ENCODE measurements around the gene MXD4. TPM values are rescaled to one million over a fixed set of nuclear protein-coding genes. Genes with fewer than 3 reads are reported as not detected.
"Not testable (repeated sequence)": the region's sequence is repeated elsewhere in the genome, so short reads cannot be mapped to it uniquely, and the experiment has no call there.

MXD4 gene
- total RNA-seq, 4 donors from 2014 or later: 33.3 to 62.6 (median 47.6) TPM

DNA sequence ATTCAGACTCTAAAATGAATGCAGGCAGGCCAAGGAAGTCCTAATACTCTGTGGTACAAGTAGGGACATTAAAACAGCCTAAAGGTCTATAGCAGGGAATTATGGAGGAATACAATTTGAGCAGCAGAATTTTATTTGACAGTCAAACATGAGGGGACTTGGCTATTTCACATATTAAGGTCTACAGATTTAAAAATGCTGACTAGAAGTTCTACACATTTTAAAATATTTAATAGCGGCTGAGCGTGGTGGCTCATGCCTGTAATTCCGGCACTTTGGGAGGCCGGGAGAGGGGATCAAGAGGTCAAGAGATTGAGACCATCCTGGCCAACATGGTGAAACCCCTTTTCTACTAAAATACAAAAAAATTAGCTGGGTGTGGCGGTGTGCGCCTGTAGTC, 30.8 kb downstream of the MXD4 start:
- intact Hi-C loops (cut with DNase I; ENCODE audit: low total_unique reads): no loop called here
- no peak overlapping the region for H3K4me3 ChIP-seq (ENCODE audit: low read depth, poor library complexity, severe bottlenecking)
- 94 to 99% methylated on average over 6 of the region's 6 CpGs for WGBS, 2 donors
- DNase-seq (ENCODE audit: low spot score in 2 of 2): no peak
- TF ChIP-seq POLR2A (IDR thresholded peaks at IDR 0.05): no peak
- TF ChIP-seq, protein P1, sequence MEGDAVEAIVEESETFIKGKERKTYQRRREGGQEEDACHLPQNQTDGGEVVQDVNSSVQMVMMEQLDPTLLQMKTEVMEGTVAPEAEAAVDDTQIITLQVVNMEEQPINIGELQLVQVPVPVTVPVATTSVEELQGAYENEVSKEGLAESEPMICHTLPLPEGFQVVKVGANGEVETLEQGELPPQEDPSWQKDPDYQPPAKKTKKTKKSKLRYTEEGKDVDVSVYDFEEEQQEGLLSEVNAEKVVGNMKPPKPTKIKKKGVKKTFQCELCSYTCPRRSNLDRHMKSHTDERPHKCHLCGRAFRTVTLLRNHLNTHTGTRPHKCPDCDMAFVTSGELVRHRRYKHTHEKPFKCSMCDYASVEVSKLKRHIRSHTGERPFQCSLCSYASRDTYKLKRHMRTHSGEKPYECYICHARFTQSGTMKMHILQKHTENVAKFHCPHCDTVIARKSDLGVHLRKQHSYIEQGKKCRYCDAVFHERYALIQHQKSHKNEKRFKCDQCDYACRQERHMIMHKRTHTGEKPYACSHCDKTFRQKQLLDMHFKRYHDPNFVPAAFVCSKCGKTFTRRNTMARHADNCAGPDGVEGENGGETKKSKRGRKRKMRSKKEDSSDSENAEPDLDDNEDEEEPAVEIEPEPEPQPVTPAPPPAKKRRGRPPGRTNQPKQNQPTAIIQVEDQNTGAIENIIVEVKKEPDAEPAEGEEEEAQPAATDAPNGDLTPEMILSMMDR (IDR thresholded peaks at IDR 0.05): no peak

DNA sequence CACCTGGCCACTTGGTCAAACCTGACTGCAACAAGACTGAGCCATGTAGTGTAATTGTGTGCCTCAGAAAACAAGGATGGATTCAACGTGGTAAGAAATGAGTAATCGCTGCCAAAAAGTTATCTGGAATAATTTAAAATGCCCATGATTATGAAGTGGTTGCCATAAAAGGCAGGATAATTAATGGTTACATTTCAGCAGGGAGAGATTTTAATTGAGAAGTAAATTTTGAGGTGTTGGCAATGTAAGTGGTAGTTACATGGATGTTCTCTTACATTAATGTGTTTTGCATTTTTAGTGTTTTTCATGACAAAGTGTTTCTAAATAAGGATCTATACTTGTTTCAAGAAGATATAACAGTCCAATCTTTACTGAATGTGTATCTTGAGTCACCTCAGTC, 35.6 kb downstream of the MXD4 start:
- no peak for TF ChIP-seq POLR2A (IDR thresholded peaks at IDR 0.05)
- TF ChIP-seq, protein P1 (IDR thresholded peaks at IDR 0.05): no peak
- H3K4me3 ChIP-seq (ENCODE audit: low read depth, poor library complexity, severe bottlenecking): no peak overlapping the region
- 56 to 69% methylated on average over 2 of the region's 2 CpGs for WGBS, 2 donors
- DNase-seq (ENCODE audit: low spot score in 2 of 2): no peak
- intact Hi-C loops (cut with DNase I; ENCODE audit: low total_unique reads): loop anchor here (5.0 kb wide), 1 partner anchor 396 kb away; no protein-coding TSS in a partner anchor

DNA sequence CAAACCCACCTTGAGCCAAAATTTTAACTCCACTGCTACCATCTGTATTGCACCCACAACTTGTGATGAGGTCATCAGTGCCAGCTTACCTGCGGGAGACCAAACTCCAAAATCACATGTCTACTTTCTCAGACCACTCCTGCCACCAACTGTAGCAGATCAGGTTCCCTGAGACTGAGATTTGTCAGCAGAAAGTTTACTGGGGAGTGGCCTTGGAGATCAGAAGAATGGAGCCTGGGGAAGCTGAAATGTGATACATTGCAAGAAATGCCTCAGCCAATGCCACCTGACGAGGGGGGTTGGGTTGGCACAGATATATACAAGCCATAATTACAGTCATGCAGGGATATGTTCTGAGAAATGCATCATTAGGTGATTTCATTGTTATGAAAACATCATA, 39.1 kb downstream of the MXD4 start:
- 82 to 95% methylated on average over 2 of the region's 2 CpGs for WGBS, 2 donors
- no peak for TF ChIP-seq POLR2A (IDR thresholded peaks at IDR 0.05)
- TF ChIP-seq, protein P1 (IDR thresholded peaks at IDR 0.05): no peak
- intact Hi-C loops (cut with DNase I; ENCODE audit: low total_unique reads): no loop called here
- no peak for DNase-seq (ENCODE audit: low spot score in 2 of 2)
- no peak overlapping the region for H3K4me3 ChIP-seq (ENCODE audit: low read depth, poor library complexity, severe bottlenecking)

DNA sequence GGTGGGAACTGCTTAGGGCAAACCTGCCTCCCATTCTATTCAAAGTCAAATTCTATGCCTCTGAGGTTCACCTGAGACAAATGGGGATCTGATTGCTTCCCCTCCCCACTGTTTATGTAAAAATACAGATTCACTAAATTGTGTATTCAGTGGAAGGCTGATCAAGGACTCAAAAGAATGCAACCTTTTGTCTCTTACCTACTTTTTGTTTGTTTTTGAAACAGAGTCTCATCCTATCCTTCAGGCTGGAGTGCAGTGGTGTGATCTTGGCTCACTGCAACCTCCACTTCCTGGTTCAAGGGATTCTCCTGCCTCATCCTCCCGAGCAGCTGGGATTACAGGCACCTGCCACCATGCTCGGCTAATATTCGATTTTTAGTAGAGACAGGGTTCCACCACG, 40.5 kb downstream of the MXD4 start:
- DNase-seq (ENCODE audit: low spot score in 2 of 2); H3K4me3 ChIP-seq (ENCODE audit: low read depth, poor library complexity, severe bottlenecking); intact Hi-C loops (cut with DNase I; ENCODE audit: low total_unique reads): not testable (repeated sequence)
- 59 to 63% methylated on average over 4 of the region's 4 CpGs for WGBS, 2 donors

DNA sequence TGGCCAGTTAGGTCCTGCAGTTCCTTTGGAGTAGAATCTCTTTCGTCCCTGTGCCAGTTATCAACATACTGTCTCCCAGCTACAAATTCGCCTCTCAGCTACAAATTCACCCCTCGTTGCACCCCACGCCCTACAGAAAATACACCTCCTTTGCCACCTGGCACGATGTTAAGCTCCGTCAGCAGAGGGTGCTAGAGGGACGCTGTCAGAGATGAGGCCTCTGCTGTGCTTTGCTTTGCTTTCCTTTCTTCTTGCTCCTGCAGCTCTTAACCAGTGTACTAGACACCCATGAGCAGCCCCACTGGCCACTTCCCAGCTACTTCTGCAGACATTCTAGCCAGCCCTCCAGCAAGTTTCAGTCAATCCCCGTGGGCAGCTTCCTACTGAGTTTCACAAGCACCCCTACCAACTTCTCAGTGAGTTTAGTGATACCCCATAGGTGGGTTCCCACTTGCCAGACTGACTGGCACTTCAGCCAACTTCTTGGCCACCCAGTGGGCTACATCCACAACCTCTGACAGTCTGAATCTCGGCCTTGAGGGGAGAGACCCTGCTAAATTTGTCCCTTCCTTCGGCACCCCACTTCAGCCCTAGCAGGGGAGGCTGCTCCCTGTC, 41.8 kb downstream of the MXD4 start:
- TF ChIP-seq, protein P1 (IDR thresholded peaks at IDR 0.05): no peak
- TF ChIP-seq POLR2A (IDR thresholded peaks at IDR 0.05): no peak
- WGBS, 2 donors: 12 to 13% methylated on average over 10 of the region's 10 CpGs
- intact Hi-C loops (cut with DNase I; ENCODE audit: low total_unique reads): no loop called here
- peak; percentile 43 to 91 for DNase-seq (ENCODE audit: low spot score in 2 of 2)
- H3K4me3 ChIP-seq (ENCODE audit: low read depth, poor library complexity, severe bottlenecking): no peak overlapping the region

DNA sequence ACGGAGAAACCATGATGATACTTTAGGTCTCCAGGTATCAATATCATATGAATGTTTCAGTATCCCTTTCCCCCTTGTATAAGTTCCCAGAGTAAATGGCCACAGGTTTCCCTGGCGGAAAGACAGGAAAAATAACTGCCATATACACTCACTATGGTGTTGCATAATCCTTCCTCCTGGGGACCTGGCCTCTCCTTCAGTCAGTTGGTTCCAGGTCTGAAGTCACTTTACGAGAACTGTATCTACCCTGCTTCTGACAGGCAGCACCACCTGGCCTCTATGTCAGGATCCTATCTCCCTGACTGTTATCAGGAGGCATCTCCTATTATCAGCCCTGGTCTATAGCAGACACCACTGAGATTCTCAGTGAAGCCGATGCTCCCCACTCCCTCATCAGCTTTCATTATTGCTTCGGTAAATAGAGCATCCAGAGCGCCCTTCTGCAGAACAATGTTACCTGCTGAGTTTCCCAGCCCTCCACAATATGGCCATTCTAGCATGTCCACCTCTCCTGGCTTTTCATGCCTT, 42.6 kb downstream of the MXD4 start:
- no peak overlapping the region for H3K4me3 ChIP-seq (ENCODE audit: low read depth, poor library complexity, severe bottlenecking)
- TF ChIP-seq, protein P1 (IDR thresholded peaks at IDR 0.05): no peak
- TF ChIP-seq POLR2A (IDR thresholded peaks at IDR 0.05): no peak
- DNase-seq (ENCODE audit: low spot score in 2 of 2): no peak
- intact Hi-C loops (cut with DNase I; ENCODE audit: low total_unique reads): loop anchor here (10.0 kb wide), 1 partner anchor 236 kb away; no protein-coding TSS in a partner anchor
- 72 to 74% methylated on average over 6 of the region's 6 CpGs for WGBS, 2 donors
